ENCODE data around the gene FOXL1.

DNA sequence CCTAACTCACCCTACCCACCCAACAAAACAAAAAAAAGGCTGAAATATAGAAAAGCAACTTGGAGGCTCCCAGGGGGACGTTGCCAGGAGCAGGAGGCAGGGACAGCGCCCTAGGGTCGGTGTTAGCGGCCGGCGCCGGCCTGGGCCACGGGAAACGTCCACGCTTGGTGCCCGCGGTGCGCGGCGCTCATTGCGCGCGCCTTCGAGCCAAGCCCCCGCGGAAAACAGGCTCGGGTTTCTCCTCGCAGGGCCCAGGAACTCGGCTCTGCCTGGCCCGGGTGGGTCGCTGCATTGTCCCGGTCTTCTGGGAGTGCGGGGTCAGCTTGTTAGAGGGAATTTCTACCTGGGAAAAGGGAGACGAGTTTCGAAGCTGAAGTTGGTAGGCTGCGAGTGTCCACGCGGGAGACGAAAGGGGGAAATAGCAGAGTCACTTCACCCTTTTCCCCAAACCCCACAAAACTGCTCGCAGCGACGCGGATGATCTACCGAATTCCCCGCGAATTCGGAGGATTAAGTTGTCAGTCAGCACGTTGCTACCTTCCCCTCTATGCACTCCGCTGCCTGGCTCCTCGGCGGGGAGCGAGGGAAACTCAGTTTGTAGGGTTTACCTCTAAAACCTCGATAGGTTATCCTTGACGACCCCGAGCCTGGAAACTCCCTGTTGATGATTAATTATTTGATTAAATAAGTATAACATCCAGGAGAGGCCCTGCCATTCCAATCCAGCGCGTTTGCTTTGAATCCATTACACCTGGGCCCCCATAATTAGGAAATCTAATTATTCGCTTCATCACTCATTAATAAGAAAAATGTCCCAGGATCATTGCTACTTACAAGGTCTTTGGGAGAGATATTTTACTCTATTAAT, 12.5 kb upstream of the FOXL1 start:
- TF ChIP-seq, protein P1, sequence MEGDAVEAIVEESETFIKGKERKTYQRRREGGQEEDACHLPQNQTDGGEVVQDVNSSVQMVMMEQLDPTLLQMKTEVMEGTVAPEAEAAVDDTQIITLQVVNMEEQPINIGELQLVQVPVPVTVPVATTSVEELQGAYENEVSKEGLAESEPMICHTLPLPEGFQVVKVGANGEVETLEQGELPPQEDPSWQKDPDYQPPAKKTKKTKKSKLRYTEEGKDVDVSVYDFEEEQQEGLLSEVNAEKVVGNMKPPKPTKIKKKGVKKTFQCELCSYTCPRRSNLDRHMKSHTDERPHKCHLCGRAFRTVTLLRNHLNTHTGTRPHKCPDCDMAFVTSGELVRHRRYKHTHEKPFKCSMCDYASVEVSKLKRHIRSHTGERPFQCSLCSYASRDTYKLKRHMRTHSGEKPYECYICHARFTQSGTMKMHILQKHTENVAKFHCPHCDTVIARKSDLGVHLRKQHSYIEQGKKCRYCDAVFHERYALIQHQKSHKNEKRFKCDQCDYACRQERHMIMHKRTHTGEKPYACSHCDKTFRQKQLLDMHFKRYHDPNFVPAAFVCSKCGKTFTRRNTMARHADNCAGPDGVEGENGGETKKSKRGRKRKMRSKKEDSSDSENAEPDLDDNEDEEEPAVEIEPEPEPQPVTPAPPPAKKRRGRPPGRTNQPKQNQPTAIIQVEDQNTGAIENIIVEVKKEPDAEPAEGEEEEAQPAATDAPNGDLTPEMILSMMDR (IDR thresholded peaks at IDR 0.05): no peak
- no peak for TF ChIP-seq POLR2AphosphoS5 (IDR thresholded peaks at IDR 0.05)

Measured in esophagus muscularis mucosa (tissue), 3 donors.